Heart left ventricle (tissue), 13 donors: ENCODE results near the gene CD63.

Experiments
- POLR2A ChIP-seq, 2 donors: fragments of 450-650 bp; IDR thresholded peaks; one replicate each; pipeline ENCODE4 v1.6.1; 2017; ENCODE audit warnings: antibody characterized with exemption in 2 of 2, mild to moderate bottlenecking in 2 of 2, moderate library complexity in 2 of 2
- TF ChIP-seq, protein P1 (sequence below), 12 donors: fragments of 200-600 bp; sonication (generic) in 4 of 12; IDR thresholded peaks; one replicate each; pipeline versions ENCODE4 v1.5.0 to v1.8.0; 2018 to 2022; ENCODE audit warnings: antibody characterized with exemption in 12 of 12, mild to moderate bottlenecking in 5 of 12
- donor health status: ischemic (EF 13 %, LVEDD 7.1; RV severe dilation, severe dysfunction).
- donor health status: DM: no; HTN: yes; CAD: no.
- donor health status: DM: no; HTN: no; CAD: no.
- donor health status: ischemic (EF 25% LVEDD 6.9; RV normal size, moderate dysfunction).
- donor health status: ischemic (EF 25% LVEDD 5.7; RV mildly dilated, moderate dysfunction).
- donor health status: ischemic (EF 35%, LVEDD 5.7; RV mildly dilated, moderate dysfunction).
- donor health status: nonischemic (EF 11% LVEDD 7.7; RV severe dilation, severe dysfunction).
- donor health status: DM: yes; HTN: yes; CAD: no.
- donor health status: PGD.
- donor health status: ischemic (EF 29% LVEDD 5.4; RV normal size, mild dysfunction).
- donor health status: nonischemic (EF 23%, LVEDD 6.1; RV moderate dilation, normal function).

DNA sequence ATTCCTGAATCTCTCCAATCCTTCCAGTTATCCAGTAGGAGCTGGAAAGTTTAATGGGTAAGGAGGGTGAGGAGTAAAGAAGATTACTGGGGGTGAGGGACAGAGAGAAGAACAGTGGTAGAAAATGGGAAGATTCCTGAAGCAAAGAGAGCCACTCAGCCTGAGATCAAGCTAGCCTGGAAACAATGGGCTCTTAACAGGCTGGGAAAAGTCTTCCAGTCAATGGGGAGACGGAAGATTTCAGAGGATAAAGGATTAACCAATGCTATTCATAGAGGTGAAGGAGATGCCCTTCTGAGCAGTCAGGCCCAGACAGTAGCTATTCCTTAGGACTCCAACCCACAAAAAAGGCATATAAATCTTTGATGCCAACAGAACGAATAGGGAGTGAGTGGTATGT, 28.9 kb upstream of the CD63 start:
- TF ChIP-seq, protein P1, sequence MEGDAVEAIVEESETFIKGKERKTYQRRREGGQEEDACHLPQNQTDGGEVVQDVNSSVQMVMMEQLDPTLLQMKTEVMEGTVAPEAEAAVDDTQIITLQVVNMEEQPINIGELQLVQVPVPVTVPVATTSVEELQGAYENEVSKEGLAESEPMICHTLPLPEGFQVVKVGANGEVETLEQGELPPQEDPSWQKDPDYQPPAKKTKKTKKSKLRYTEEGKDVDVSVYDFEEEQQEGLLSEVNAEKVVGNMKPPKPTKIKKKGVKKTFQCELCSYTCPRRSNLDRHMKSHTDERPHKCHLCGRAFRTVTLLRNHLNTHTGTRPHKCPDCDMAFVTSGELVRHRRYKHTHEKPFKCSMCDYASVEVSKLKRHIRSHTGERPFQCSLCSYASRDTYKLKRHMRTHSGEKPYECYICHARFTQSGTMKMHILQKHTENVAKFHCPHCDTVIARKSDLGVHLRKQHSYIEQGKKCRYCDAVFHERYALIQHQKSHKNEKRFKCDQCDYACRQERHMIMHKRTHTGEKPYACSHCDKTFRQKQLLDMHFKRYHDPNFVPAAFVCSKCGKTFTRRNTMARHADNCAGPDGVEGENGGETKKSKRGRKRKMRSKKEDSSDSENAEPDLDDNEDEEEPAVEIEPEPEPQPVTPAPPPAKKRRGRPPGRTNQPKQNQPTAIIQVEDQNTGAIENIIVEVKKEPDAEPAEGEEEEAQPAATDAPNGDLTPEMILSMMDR (IDR thresholded peaks at IDR 0.05), result no peak
- TF ChIP-seq POLR2A (IDR thresholded peaks at IDR 0.05), result no peak
